Neural cell (in vitro differentiated cells): ENCODE measurements around the gene PAPPA2. TPM values are rescaled to one million over a fixed set of nuclear protein-coding genes. Genes with fewer than 3 reads are reported as not detected.
"Not testable (repeated sequence)": the region's sequence is repeated elsewhere in the genome, so short reads cannot be mapped to it uniquely, and the experiment has no call there.

ENCODE experiments used
- H2AFZ ChIP-seq: fragments of 200-600, 300-800 bp; sonication (generic), shearing (Covaris generic); 2 replicates; pipeline ENCODE4 v1.6.0; 2014; ENCODE audit warnings: low read depth, mild to moderate bottlenecking, antibody characterized with exemption, low read length, moderate library complexity
- H3F3A ChIP-seq: fragments of 200-600 bp; shearing (Covaris generic); 2 replicates; pipeline ENCODE4 v1.6.1; 2016; ENCODE audit warnings: mild to moderate bottlenecking, moderate library complexity, mixed read lengths, antibody characterized with exemption, low read length; ENCODE audit not compliant: insufficient read depth, poor library complexity, severe bottlenecking
- H3K27ac ChIP-seq: fragments of 200-600, 300-800 bp; sonication (generic), shearing (Covaris generic); 2 replicates; pipeline ENCODE4 v1.5.1; 2014; ENCODE audit warnings: mild to moderate bottlenecking, low read length, moderate library complexity
- H3K27me3 ChIP-seq: fragments of 300-800, 200-600 bp; sonication (generic), shearing (Covaris generic); 2 replicates; pipeline ENCODE4 v1.6.0; 2014; ENCODE audit warnings: mild to moderate bottlenecking, low read depth, low read length, moderate library complexity; ENCODE audit not compliant: insufficient read depth
- H3K36me3 ChIP-seq: fragments of 300-800, 200-600 bp; sonication (generic), shearing (Covaris generic); 2 replicates; pipeline ENCODE4 v1.5.1; 2014; ENCODE audit warnings: mild to moderate bottlenecking, antibody characterized with exemption, low read length, moderate library complexity; ENCODE audit not compliant: insufficient read depth
- H3K4me2 ChIP-seq: fragments of 300-800, 200-600 bp; sonication (generic), shearing (Covaris generic); 2 replicates; pipeline ENCODE4 v1.6.0; 2014; ENCODE audit warnings: mild to moderate bottlenecking, low read length
- H3K4me3 ChIP-seq: fragments of 300-800, 200-600 bp; sonication (generic), shearing (Covaris generic); 2 replicates; pipeline ENCODE4 v1.5.1; 2014; ENCODE audit warnings: mild to moderate bottlenecking, low read length, moderate library complexity
- H3K79me2 ChIP-seq: fragments of 200-600 bp; shearing (Covaris generic); replicated peaks from 2 replicates; pipeline ENCODE4 v1.6.0; 2014; ENCODE audit warnings: mild to moderate bottlenecking, low read length, moderate library complexity; ENCODE audit not compliant: insufficient read depth
- H3K9ac ChIP-seq: fragments of 300-800, 200-600 bp; sonication (generic), shearing (Covaris generic); 2 replicates; pipeline ENCODE4 v1.6.1; 2016; ENCODE audit warnings: mild to moderate bottlenecking, low read length, mixed read lengths
- H3K9me2 ChIP-seq: fragments of 200-600 bp; shearing (Covaris generic); 2 replicates; pipeline ENCODE4 v1.6.1; 2016; ENCODE audit warnings: mild to moderate bottlenecking, low read length, mixed read lengths; ENCODE audit not compliant: insufficient read depth
- H3K9me3 ChIP-seq: fragments of 200-600, 300-800 bp; sonication (generic), shearing (Covaris generic); 2 replicates; pipeline ENCODE4 v1.6.1; 2016; ENCODE audit warnings: mild to moderate bottlenecking, mixed run types, low read length, moderate library complexity, mixed read lengths
- H4K20me1 ChIP-seq: fragments of 200-600 bp; shearing (Covaris generic); 2 replicates; pipeline ENCODE4 v1.6.1; 2016; ENCODE audit warnings: mild to moderate bottlenecking, mixed run types; ENCODE audit not compliant: insufficient read depth
- EP300 ChIP-seq: fragments of 450-650 bp; conservative IDR thresholded peaks from 2 replicates; pipeline ENCODE4 v1.6.1; 2014; ENCODE audit warnings: antibody characterized with exemption, mild to moderate bottlenecking, moderate library complexity; ENCODE audit not compliant: poor library complexity, severe bottlenecking
- EZH2 ChIP-seq: fragments of 200-600, 300-800 bp; shearing (Covaris generic), sonication (generic); IDR thresholded peaks from 2 replicates; pipeline ENCODE4 v1.6.1; 2014; ENCODE audit warnings: antibody characterized with exemption, low read length, borderline replicate concordance, mild to moderate bottlenecking; ENCODE audit not compliant: insufficient read depth, poor library complexity, severe bottlenecking
- MXI1 ChIP-seq: fragments of 450-650 bp; conservative IDR thresholded peaks from 2 replicates; pipeline ENCODE4 v1.6.1; 2014; ENCODE audit warnings: antibody characterized with exemption, mild to moderate bottlenecking; ENCODE audit not compliant: poor library complexity, severe bottlenecking
- POLR2AphosphoS5 ChIP-seq: IDR thresholded peaks from 2 replicates; pipeline ENCODE4 v1.6.1; 2012
- RAD21 ChIP-seq: fragments of 450-650 bp; conservative IDR thresholded peaks from 2 replicates; pipeline ENCODE4 v1.6.1; 2014; ENCODE audit warnings: antibody characterized with exemption, mild to moderate bottlenecking, moderate library complexity
- SMC3 ChIP-seq: fragments of 450-650 bp; conservative IDR thresholded peaks from 2 replicates; pipeline ENCODE4 v1.6.1; 2014; ENCODE audit warnings: antibody characterized with exemption, mild to moderate bottlenecking, moderate library complexity; ENCODE audit not compliant: poor library complexity
- TAF1 ChIP-seq: IDR thresholded peaks from 2 replicates; pipeline ENCODE4 v1.6.1; 2012; ENCODE audit warnings: low read depth
- polyA plus RNA-seq: library from polyadenylated mRNA; depleted of rRNA; stranded (reverse); fragments of >200 nt; gene quantifications from 2 replicates; pipeline ENCODE4 v1.2.3, GENCODE V29; 2014
- TF ChIP-seq, protein P1 (sequence below): IDR thresholded peaks from 2 replicates; pipeline ENCODE4 v1.6.1; 2012; ENCODE audit warnings: borderline replicate concordance
- TF ChIP-seq, protein P2 (sequence below): fragments of 450-650 bp; IDR thresholded peaks from 2 replicates; pipeline ENCODE4 v1.5.1; 2014; ENCODE audit warnings: antibody characterized with exemption, mild to moderate bottlenecking, moderate library complexity; ENCODE audit not compliant: poor library complexity, severe bottlenecking

The PAPPA2 gene
- polyA plus RNA-seq, 1 donor from 2014 or later: 0.59 TPM

DNA sequence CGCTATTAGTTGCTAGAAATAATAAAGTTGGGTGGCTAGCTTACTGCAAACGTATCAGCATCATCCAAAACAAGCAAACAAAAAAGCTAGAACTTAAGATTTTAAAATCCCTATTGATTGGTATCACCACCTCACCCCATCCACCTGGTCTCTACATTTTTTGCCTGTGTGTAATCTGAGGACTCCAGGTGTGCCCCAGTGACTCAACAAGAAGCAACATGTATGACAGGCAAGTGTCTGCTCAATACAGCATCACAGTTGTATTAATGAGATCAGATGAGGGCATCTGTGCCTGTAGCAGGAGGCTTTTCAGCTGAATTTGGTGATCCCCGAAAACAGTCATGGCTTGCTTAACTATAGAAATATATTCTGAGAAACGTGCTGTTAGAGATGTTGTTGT is 14.6 kb upstream of the PAPPA2 start:
- H3K9me2 ChIP-seq: no peaks in the 10 kb centered on the region
- no peak overlapping the region for H2AFZ ChIP-seq
- no peaks in the 10 kb centered on the region for H3K36me3 ChIP-seq
- no peaks in the 10 kb centered on the region for H4K20me1 ChIP-seq
- no peak overlapping the region for H3K4me3 ChIP-seq
- H3F3A ChIP-seq: no peaks in the 10 kb centered on the region
- no peaks in the 10 kb centered on the region for H3K79me2 ChIP-seq
- H3K27ac ChIP-seq: no peak overlapping the region
- H3K9ac ChIP-seq: no peak overlapping the region
- H3K9me3 ChIP-seq: no peaks in the 10 kb centered on the region
- TF ChIP-seq TAF1 (no peak), RAD21 (no peak), EZH2 (no peak), EP300 (no peak), MXI1 (no peak)
- no peak overlapping the region for H3K4me2 ChIP-seq
- no peaks in the 10 kb centered on the region for H3K27me3 ChIP-seq

DNA sequence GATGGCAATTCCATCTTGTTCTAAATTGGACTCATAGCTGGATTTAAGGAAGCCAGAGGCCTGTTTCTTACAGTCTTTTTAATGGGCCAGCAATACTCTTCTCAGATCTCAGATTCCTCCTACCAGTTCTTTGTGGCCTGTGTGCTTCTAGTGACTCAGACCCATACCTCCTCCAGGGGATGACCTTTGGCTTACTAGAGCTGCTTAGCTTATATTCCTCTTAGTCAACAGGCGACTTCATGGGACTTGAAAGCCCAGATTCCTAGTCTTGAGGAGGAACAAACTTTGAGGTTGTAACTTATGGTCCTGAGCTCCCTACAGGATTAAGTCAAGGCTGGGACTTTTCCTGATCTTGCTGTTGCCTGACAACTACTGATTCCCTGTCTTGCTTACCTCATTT is 12.4 kb upstream of the PAPPA2 start:
- H3K9me3 ChIP-seq: no peaks in the 10 kb centered on the region
- H3K4me3 ChIP-seq: no peak overlapping the region
- no peaks in the 10 kb centered on the region for H3K27me3 ChIP-seq
- H4K20me1 ChIP-seq: no peaks in the 10 kb centered on the region
- H3K9ac ChIP-seq: no peak overlapping the region
- no peaks in the 10 kb centered on the region for H3K79me2 ChIP-seq
- H3F3A ChIP-seq: no peaks in the 10 kb centered on the region
- TF ChIP-seq SMC3 (no peak), RAD21 (no peak), POLR2AphosphoS5 (no peak), MXI1 (no peak), EP300 (no peak), TAF1 (no peak), EZH2 (no peak)
- TF ChIP-seq, protein P1, sequence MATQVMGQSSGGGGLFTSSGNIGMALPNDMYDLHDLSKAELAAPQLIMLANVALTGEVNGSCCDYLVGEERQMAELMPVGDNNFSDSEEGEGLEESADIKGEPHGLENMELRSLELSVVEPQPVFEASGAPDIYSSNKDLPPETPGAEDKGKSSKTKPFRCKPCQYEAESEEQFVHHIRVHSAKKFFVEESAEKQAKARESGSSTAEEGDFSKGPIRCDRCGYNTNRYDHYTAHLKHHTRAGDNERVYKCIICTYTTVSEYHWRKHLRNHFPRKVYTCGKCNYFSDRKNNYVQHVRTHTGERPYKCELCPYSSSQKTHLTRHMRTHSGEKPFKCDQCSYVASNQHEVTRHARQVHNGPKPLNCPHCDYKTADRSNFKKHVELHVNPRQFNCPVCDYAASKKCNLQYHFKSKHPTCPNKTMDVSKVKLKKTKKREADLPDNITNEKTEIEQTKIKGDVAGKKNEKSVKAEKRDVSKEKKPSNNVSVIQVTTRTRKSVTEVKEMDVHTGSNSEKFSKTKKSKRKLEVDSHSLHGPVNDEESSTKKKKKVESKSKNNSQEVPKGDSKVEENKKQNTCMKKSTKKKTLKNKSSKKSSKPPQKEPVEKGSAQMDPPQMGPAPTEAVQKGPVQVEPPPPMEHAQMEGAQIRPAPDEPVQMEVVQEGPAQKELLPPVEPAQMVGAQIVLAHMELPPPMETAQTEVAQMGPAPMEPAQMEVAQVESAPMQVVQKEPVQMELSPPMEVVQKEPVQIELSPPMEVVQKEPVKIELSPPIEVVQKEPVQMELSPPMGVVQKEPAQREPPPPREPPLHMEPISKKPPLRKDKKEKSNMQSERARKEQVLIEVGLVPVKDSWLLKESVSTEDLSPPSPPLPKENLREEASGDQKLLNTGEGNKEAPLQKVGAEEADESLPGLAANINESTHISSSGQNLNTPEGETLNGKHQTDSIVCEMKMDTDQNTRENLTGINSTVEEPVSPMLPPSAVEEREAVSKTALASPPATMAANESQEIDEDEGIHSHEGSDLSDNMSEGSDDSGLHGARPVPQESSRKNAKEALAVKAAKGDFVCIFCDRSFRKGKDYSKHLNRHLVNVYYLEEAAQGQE: no peak
- TF ChIP-seq, protein P2, sequence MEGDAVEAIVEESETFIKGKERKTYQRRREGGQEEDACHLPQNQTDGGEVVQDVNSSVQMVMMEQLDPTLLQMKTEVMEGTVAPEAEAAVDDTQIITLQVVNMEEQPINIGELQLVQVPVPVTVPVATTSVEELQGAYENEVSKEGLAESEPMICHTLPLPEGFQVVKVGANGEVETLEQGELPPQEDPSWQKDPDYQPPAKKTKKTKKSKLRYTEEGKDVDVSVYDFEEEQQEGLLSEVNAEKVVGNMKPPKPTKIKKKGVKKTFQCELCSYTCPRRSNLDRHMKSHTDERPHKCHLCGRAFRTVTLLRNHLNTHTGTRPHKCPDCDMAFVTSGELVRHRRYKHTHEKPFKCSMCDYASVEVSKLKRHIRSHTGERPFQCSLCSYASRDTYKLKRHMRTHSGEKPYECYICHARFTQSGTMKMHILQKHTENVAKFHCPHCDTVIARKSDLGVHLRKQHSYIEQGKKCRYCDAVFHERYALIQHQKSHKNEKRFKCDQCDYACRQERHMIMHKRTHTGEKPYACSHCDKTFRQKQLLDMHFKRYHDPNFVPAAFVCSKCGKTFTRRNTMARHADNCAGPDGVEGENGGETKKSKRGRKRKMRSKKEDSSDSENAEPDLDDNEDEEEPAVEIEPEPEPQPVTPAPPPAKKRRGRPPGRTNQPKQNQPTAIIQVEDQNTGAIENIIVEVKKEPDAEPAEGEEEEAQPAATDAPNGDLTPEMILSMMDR: no peak
- no peaks in the 10 kb centered on the region for H3K36me3 ChIP-seq
- H3K4me2 ChIP-seq: no peak overlapping the region
- H3K9me2 ChIP-seq: no peaks in the 10 kb centered on the region
- H2AFZ ChIP-seq: no peak overlapping the region
- no peak overlapping the region for H3K27ac ChIP-seq

DNA sequence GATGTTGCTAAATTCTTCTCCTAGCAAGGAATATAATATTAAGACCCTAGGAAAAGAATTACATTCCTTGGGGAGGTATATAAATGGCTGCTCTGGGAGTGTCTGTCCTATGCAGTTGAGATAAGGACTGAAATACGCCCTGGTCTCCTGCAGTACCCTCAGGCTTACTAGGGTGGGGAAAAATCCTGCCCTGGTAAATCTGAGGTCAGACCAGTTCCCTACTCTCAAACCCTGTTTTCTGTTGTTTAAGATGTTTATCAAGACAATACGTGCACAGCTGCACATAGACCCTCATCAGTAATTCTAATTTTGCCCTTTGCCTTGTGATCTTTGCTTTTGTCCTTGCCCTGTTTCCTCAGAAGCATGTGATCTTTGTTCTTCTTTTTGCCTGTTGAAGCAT is 11.2 kb upstream of the PAPPA2 start:
- not testable (repeated sequence) for H3K4me3 ChIP-seq, H3K27ac ChIP-seq, H3K9me2 ChIP-seq, H3K27me3 ChIP-seq, H3K9me3 ChIP-seq, H3K79me2 ChIP-seq, H3K4me2 ChIP-seq, H3F3A ChIP-seq, H2AFZ ChIP-seq, H3K36me3 ChIP-seq, H4K20me1 ChIP-seq, H3K9ac ChIP-seq
